ENCODE results near the gene EBF3.

DNA sequence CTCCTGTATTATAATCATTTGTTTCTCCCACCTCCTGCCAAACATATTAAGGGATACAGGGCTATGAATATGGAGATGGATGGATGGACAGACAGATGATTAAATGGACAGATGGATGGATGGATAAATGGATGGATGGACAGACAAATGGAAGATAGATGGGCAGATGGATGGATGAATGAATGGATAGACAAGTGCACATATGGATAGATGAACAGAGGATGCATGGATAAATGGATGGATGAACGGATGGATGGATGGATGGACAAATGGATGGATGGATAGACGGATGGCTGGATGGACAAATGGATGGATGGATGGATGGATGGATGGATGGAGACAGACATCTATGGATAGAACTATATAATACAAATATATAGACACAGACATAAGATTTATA lies 59.8 kb downstream of the EBF3 start:
- TF ChIP-seq, protein P1, sequence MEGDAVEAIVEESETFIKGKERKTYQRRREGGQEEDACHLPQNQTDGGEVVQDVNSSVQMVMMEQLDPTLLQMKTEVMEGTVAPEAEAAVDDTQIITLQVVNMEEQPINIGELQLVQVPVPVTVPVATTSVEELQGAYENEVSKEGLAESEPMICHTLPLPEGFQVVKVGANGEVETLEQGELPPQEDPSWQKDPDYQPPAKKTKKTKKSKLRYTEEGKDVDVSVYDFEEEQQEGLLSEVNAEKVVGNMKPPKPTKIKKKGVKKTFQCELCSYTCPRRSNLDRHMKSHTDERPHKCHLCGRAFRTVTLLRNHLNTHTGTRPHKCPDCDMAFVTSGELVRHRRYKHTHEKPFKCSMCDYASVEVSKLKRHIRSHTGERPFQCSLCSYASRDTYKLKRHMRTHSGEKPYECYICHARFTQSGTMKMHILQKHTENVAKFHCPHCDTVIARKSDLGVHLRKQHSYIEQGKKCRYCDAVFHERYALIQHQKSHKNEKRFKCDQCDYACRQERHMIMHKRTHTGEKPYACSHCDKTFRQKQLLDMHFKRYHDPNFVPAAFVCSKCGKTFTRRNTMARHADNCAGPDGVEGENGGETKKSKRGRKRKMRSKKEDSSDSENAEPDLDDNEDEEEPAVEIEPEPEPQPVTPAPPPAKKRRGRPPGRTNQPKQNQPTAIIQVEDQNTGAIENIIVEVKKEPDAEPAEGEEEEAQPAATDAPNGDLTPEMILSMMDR (IDR thresholded peaks at IDR 0.05): no peak
- TF ChIP-seq POLR2A (IDR thresholded peaks at IDR 0.05): no peak
